Middle frontal gyrus (tissue), 1 donor: ENCODE results near the gene MTM1.

Experiments
- DNase-seq: peaks from one replicate; pipeline ENCODE4 v3.0.0-alpha.2; 2015; ENCODE audit warnings: low spot score; ENCODE audit errors: extremely low spot score

Gene MTM1

GRCh38 chrX:150602743-150603142 is 34.3 kb downstream of the MTM1 start:
- no peak for DNase-seq

- DNase-seq: no peak
These were observed 37.2 kb downstream of the MTM1 start for GRCh38 chrX:150605603-150606002.

GRCh38 chrX:150607201-150607600 is 38.8 kb downstream of the MTM1 start:
- DNase-seq: no peak

DNA sequence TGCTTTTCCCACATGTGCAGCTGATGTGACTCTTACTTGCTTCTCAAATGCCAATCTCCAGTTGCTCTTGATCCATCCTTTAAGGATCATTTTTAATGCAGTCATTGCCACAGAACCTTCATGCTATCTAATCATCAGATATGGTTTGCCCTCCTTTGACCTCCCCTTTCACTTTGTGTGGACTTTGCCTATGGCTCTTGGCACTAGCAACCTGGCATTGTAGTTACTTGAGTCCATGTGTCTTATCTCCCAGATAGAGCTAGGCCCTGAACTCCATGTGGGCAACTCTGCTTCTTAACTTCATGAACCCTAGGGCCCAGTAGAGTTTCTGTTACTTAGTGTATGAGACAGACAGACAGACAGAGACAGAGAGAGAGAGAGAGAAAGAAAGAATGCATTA is 41.6 kb downstream of the MTM1 start:
- no peak for DNase-seq

DNA sequence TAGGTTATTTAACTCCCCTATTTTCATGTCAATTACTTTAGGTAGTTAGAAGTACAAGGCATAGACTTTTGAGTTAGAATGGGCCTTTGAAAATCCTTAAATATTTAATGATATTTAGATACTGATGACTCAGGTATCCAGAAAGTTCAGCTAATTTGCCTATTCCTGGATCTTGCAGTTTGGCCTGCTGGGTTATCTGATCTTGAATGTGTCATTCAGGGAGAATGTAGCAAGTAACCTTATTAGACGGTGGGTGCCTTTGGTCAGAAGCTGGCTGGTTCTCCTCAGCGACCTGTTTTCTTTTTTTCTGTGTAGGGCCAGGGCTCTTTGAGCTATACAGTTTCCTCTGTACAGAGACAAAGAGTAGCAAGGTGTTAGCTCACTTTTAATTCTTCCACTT is 42.0 kb downstream of the MTM1 start:
- no peak for DNase-seq

DNA sequence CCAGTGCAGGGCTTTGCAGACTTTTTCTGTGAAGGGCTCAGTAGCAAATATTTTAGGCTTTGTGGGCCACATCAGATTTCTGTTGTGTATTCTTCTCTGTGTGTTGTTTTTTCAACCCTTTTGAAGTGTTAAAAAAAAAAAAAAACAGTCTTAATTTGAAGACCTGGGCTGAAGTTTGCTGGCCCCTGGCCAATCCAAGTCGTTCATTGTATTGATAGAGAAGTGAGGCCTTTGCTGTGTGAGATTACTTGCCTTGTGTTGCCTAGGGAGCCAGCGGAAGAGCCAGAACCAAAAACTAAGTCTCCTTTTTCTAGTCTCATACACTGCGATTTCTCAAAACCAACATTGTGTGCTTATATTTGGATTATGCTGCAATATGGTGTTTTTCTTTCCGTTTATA is 46.9 kb downstream of the MTM1 start:
- DNase-seq: no peak

DNA sequence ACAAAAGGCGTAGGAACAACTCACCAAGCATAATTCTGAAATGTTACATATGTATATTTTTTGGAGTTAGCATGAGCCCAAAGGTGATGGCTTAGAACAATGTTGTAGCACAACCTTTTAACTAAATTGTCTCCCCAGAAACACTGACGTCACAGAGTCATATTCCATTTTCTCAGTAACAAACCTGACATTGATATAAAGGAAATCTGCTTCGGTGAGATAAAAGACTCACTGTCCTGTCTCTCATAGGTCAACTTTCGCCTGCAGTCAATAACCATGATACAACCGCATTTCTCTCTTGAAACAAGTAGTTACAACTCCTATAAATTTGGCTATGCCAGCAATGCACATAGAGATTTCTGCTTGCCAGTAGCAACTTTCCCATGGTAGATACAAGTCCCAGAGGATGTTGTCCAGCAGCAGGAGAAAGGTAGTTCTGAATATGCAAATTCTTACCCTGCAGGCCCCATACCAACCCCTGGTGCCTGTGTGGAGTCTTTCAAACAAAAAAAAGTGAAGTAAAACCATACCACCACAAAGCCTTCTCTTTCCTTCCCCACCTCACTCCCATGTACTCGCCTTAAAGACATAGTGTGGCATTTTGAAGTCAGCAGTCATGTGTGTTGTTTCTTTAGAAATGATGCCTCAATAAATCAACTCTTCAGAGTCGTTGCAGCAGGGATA is 47.9 kb downstream of the MTM1 start:
- no peak for DNase-seq

GRCh38 chrX:150616863-150617198 is 48.4 kb downstream of the MTM1 start:
- no peak for DNase-seq

GRCh38 chrX:150621652-150622051 is 53.2 kb downstream of the MTM1 start:
- no peak for DNase-seq

DNA sequence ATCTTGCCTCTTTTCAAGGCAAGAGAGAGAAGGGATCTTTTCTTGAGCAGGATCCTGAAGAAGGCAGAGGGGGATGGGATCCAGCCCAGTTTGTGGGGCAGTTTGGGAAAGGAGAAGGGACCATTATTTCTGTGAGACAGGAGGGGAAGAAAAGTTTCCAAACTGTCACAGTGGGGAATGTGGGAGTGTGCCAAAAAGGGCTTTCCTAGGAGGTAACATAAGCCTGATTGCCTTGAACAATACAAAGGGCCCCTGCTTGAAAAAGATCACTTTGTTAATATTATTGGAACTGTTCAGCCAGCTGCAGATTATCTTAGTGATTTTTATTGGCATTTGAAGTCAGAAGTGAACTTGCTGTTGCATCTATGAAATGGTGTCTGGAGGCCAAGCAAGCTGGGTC is 55.2 kb downstream of the MTM1 start:
- no peak for DNase-seq

GRCh38 chrX:150625097-150625496 is 56.7 kb downstream of the MTM1 start:
- no peak for DNase-seq

DNA sequence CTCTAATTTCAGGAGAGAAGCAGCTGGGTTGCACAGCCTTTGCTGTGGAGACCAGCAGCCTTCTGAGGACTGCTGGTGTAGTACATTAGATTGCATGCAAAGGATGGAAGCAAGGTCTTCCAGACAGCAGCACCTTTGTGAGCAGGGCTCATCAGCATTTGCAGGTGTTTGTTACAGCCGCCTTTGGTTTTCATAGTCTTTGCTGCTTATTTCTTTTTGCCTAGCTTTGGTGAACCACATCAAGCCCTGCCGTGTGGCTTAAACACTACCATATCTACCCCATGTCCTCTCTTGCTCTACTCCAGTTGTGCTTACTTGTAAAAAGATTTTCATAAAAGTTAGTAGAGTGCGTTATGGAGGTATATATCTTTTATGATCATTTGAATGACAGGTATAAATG is 57.5 kb downstream of the MTM1 start:
- no peak for DNase-seq

DNA sequence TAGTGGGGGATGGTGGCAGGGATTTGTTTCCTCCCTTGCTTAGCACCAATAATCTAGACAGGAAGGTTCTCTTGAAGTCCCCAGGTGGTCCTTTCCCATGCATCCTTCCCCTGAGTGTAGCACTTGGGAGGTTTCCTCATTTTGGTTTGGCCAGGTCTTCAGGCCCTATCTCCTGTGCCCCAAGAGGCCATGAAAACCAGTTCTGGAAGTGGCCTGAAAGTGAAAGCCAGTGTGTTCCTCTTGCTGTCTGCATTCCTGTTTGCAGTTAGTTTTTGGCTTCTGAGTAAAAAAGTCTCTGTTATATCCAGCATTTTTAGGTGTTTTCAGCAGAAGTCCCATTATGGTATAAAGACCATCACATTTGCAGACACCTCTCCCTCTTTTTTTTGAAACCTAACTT is 59.5 kb downstream of the MTM1 start:
- no peak for DNase-seq

- no peak for DNase-seq
These were observed 67.5 kb downstream of the MTM1 start for GRCh38 chrX:150635952-150636351.

GRCh38 chrX:150642423-150642822 is 74.0 kb downstream of the MTM1 start:
- DNase-seq: no peak

DNA sequence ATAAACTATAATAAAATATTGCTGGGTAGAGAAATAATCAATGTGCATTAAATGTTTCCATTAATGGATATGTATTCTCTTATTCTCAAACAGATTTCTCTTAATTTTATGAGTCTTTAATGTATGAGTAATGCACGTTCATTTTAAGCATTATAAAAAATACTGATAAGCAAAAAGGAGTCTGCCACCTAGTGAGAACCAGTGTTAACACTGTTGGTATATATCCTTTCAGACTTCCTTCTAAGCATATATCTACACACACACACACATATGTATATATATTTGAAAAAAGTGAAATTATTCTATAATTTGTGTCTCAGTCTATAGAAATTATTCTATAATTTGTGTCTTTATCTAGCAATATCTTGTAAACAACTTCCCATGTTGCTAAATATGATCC is 74.8 kb downstream of the MTM1 start:
- no peak for DNase-seq

DNA sequence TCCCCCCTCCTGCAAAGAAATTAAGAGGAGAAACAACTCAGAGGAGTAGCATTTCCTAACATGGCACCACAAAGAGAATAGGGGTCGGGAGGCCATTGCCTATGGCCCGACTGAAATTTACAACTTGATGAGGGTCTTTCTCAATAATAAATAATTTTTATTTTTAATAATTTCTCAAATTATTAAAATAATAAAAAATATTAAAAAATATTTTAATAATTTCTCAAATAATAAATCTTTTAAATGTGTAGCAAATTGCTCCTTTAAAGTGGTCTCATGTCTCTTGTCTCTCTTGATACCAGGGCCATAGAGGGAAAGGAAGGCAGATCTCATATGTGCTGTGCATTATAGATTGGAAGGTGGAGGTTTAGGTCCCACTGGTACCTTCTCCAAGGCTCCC is 75.5 kb downstream of the MTM1 start:
- DNase-seq: no peak

GRCh38 chrX:150644422-150644821 is 76.0 kb downstream of the MTM1 start:
- DNase-seq: no peak

GRCh38 chrX:150647331-150647730 is 78.9 kb downstream of the MTM1 start:
- no peak for DNase-seq

DNA sequence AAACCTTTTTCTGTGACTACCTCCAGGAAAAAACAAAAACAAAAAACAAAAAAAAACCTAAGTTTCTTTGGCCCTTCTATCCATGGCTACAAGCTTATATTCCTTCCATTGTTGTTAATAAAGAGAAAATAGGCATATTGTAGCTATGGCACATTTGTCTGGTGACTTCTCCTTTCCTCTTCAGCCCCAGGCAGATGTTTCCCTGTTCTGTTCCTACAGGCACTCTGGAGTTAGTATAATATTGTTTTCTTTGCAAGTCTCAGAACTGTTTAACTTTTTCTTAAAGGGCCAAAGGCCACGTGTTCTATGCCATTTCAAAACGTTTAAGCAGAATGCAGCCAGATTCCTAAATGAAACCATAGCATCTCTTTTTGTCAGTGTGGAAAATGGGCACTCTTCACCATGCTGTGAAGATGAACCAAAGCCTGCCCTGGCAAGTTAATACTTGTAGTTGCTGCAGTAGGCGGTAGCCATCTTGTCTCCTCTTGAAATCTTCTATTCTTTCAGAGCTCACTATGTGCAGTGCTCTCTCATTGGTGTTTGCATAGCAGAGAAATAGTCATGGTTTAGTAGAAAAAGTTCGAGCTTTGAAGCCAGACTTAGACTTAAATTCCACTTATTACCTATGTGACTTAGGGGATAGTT is 80.0 kb downstream of the MTM1 start:
- no peak for DNase-seq

GRCh38 chrX:150649096-150649870 is 80.9 kb downstream of the MTM1 start:
- no peak for DNase-seq

- no peak for DNase-seq
These were observed 83.5 kb downstream of the MTM1 start for GRCh38 chrX:150651906-150652305.

DNA sequence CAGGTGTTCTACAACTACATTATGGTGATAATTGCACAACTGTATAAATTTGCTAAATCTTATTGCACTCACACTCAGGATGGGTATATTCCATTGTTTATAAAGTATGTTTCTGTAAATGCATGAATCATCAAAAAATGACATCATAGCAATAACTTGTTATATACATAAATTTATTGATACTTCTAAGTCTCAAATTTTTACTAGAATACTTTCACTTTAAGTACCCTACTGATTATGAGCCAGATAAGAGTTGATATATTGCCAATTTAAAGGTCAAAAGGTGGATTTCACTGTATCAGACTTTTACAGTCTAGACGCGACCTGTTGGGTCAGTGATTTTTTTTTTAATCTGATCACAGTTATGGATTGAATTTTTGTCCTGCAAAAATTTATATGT is 87.4 kb downstream of the MTM1 start:
- no peak for DNase-seq
